ENCODE data around the gene C19orf38. TPM values are rescaled to one million over a fixed set of nuclear protein-coding genes. Genes with fewer than 3 reads are reported as not detected.

The C19orf38 gene
- total and polyA plus RNA-seq, 9 of the 15 experiments (the other 6 are each of a cell fraction or from before 2014, with no cell fraction given), result 0.14 to 0.18 TPM; not detected in 7

GRCh38 chr19:10835754-10836478 lies 12.3 kb upstream of the C19orf38 start, which contains the start of gene TMED1 (continued):
- TF ChIP-seq SRSF7 (optimal IDR thresholded peaks at IDR 0.05; ENCODE audit: low read depth, low read length), result no peak
- TF ChIP-seq ILK (tag; IDR thresholded peaks at IDR 0.05; ENCODE audit: borderline replicate concordance, low read depth), result no peak
- TF ChIP-seq ZMIZ1 (IDR thresholded peaks at IDR 0.05; ENCODE audit: low read depth in 2 of 2, low read length in 2 of 2), result no peak
- no peak for TF ChIP-seq ZNF639 (CRISPR knock-in tag; conservative IDR thresholded peaks at IDR 0.05 in 1 of 2, IDR thresholded peaks at IDR 0.05 in 1 of 2)
- no peak for TF ChIP-seq EWSR1 (IDR thresholded peaks at IDR 0.05; ENCODE audit: borderline replicate concordance, low read depth, partially characterized antibody)
- no peak for TF ChIP-seq ZNF592 (IDR thresholded peaks at IDR 0.05)
- no peak for TF ChIP-seq FOXK1 (CRISPR knock-in tag; IDR thresholded peaks at IDR 0.05; ENCODE audit: borderline replicate concordance)
- 0 out of 2 replicates have a peak, but pooled peaks have one; percentile 61 for TF ChIP-seq STAT6 (CRISPR knock-in tag; IDR thresholded peaks at IDR 0.05)
- TF ChIP-seq CHD1 (IDR thresholded peaks at IDR 0.05; ENCODE audit: low read length), result no peak
- TF ChIP-seq ZNF134 (CRISPR knock-in tag; conservative IDR thresholded peaks at IDR 0.05), result no peak
- no peak for TF ChIP-seq POLR3A (IDR thresholded peaks at IDR 0.05; ENCODE audit: borderline replicate concordance, extremely low read depth, insufficient read depth, insufficient read length)
- TF ChIP-seq KHSRP (IDR thresholded peaks at IDR 0.05), result no peak
- no peak for TF ChIP-seq CBX8 (IDR thresholded peaks at IDR 0.05; ENCODE audit: borderline replicate concordance, extremely low read depth, low read depth, low read length, poor library complexity, severe bottlenecking)

Data from K562 (cell line).